Measurements from ENCODE around the gene OSBPL5. TPM values are rescaled to one million over a fixed set of nuclear protein-coding genes. Genes with fewer than 3 reads are reported as not detected.

Gene OSBPL5
- total RNA-seq, 1 experiment from 2014 or later: 16.1 TPM

GRCh38 chr11:3149852-3150188 lies 15.3 kb downstream of the OSBPL5 start:
- no peaks in the 10 kb centered on the region for H3K79me1 ChIP-seq (ENCODE audit: insufficient read depth, low read depth, low read length, poor library complexity, severe bottlenecking)
- no peak overlapping the region for H3K27ac ChIP-seq (ENCODE audit: insufficient read length, low read depth, low read length)
- H3K9ac ChIP-seq (ENCODE audit: extremely low read depth, insufficient read length, low read length): no peak overlapping the region
- no peak overlapping the region for H2BK5ac ChIP-seq (ENCODE audit: insufficient read length, low read length)
- H4K5ac ChIP-seq (ENCODE audit: insufficient read length, low read depth, low read length): peak overlapping the region; percentile 35
- Mint-ChIP-seq H3K9me3 (no peaks in the 10 kb centered on the region), H3K4me3 (no peak overlapping the region), H3K27me3 (ENCODE audit: low read depth) (no peaks in the 10 kb centered on the region), H3K27ac (peak overlapping the region in 2 of 3 experiments; percentile 22 to 83; a peak in 2 of 7 replicates), H3K4me1 (peaks cover 27 to 42% of the 10 kb centered on the region in 2 experiments), H3K36me3 (ENCODE audit: insufficient read depth in 1 of 3, low read depth in 3 of 3) (peaks cover 0 to 4% (median 2%) of the 10 kb centered on the region in 3 experiments; a peak in 3 of 7 replicates)
- no peaks in the 10 kb centered on the region for H3K79me2 ChIP-seq (ENCODE audit: insufficient read depth, low read length)
- H2AFZ ChIP-seq (ENCODE audit: low read length): no peak overlapping the region
- no CpG with 5 or more reads among the region's 4 CpGs for WGBS (ENCODE audit: extremely low coverage, insufficient read length, low lambda C conversion rate)
- H3K9me3 ChIP-seq (ENCODE audit: control insufficient read depth, low read depth, low read length): no peaks in the 10 kb centered on the region
- no peak overlapping the region for H3K23ac ChIP-seq (ENCODE audit: insufficient read length, low read depth, low read length)
- H2BK20ac ChIP-seq (ENCODE audit: low read depth, low read length, poor library complexity, severe bottlenecking): no peak overlapping the region
- H2BK15ac ChIP-seq (ENCODE audit: low read depth, low read length): no peak overlapping the region
- H4K8ac ChIP-seq (replicated peaks; ENCODE audit: insufficient read length, low read depth, low read length): no peak overlapping the region
- no peaks in the 10 kb centered on the region; the same call in 1 of the 2 replicates for H3K4me1 ChIP-seq (ENCODE audit: insufficient read depth, low read length)
- TF ChIP-seq, protein P1, sequence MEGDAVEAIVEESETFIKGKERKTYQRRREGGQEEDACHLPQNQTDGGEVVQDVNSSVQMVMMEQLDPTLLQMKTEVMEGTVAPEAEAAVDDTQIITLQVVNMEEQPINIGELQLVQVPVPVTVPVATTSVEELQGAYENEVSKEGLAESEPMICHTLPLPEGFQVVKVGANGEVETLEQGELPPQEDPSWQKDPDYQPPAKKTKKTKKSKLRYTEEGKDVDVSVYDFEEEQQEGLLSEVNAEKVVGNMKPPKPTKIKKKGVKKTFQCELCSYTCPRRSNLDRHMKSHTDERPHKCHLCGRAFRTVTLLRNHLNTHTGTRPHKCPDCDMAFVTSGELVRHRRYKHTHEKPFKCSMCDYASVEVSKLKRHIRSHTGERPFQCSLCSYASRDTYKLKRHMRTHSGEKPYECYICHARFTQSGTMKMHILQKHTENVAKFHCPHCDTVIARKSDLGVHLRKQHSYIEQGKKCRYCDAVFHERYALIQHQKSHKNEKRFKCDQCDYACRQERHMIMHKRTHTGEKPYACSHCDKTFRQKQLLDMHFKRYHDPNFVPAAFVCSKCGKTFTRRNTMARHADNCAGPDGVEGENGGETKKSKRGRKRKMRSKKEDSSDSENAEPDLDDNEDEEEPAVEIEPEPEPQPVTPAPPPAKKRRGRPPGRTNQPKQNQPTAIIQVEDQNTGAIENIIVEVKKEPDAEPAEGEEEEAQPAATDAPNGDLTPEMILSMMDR (conservative IDR thresholded peaks at IDR 0.05): no peak
- H3K23me2 ChIP-seq (ENCODE audit: insufficient read length, low read depth, low read length, poor library complexity, severe bottlenecking): no peaks in the 10 kb centered on the region
- peak overlapping the region; percentile 9 for H3K18ac ChIP-seq (ENCODE audit: insufficient read length, low read depth, low read length)
- DNase-seq: no peak
- no peaks in the 10 kb centered on the region for H3K27me3 ChIP-seq (ENCODE audit: insufficient read depth, low read length)
- H3T11ph ChIP-seq (ENCODE audit: low read length): no peak overlapping the region
- no peak overlapping the region for H3K56ac ChIP-seq (ENCODE audit: insufficient read length, low read depth, low read length)
- no peak overlapping the region for H2BK120ac ChIP-seq (ENCODE audit: low read depth, low read length, poor library complexity, severe bottlenecking)
- H4K20me1 ChIP-seq (ENCODE audit: control insufficient read depth, insufficient read depth, insufficient read length): no peaks in the 10 kb centered on the region
- H3K14ac ChIP-seq (ENCODE audit: insufficient read depth, low read length): peak overlapping the region; percentile 27; the same call in 1 of the 2 replicates
- no peak overlapping the region for H3K4me2 ChIP-seq (ENCODE audit: insufficient read depth, insufficient read length, low read length)
- no peak overlapping the region for H4K91ac ChIP-seq (ENCODE audit: insufficient read length, low read depth, low read length)
- no peak overlapping the region for H2AK5ac ChIP-seq (ENCODE audit: insufficient read length, low read length)
- H3K4ac ChIP-seq (ENCODE audit: low read depth, low read length): no peak overlapping the region
- no peak overlapping the region for H2BK12ac ChIP-seq (ENCODE audit: insufficient read length, low read depth, low read length)
